Daoy (cell line): ENCODE data around the gene SIRT4. TPM values are rescaled to one million over a fixed set of nuclear protein-coding genes. Genes with fewer than 3 reads are reported as not detected.

Experiments
- total RNA-seq: library from RNA; depleted of rRNA; stranded (reverse); fragments of >200 nt; shearing (Covaris generic); gene quantifications from 2 replicates; pipeline ENCODE4 v1.2.3, GENCODE V29; 2014; rRNA removed

The SIRT4 gene
- total RNA-seq, 1 experiment from 2014 or later: 1.8 TPM

Other genes with a start within 250 kb of the SIRT4 start
- 23.3 and 31.7 TPM in 2 replicates for gene RAB35, start 185.6 kb upstream of the SIRT4 start, total RNA-seq
- gene GCN1, start 107.6 kb upstream of the SIRT4 start, total RNA-seq: 106 and 117 TPM in 2 replicates
- 3,089 and 3,166 TPM in 2 replicates for gene RPLP0, start 101.2 kb upstream of the SIRT4 start, total RNA-seq
- 57.8 and 61.8 TPM in 2 replicates for gene PXN, start 36.6 kb upstream of the SIRT4 start, total RNA-seq
- under 0.01 TPM in 2 replicates for gene RNU4-2, start 10.4 kb upstream of the SIRT4 start, total RNA-seq
- gene RNU4-1, start 9.1 kb upstream of the SIRT4 start, total RNA-seq: under 0.01 TPM in 2 replicates
- gene PLA2G1B, start 25.5 kb downstream of the SIRT4 start, total RNA-seq: not detected in 2 replicates
- gene MSI1, start 66.8 kb downstream of the SIRT4 start, total RNA-seq: 0.33 and 3.1 TPM in 2 replicates
- gene COX6A1, start 135.8 kb downstream of the SIRT4 start, total RNA-seq: 944 and 961 TPM in 2 replicates
- gene TRIAP1, start 144.1 kb downstream of the SIRT4 start, total RNA-seq: 34.3 and 50.1 TPM in 2 replicates
- 30.8 and 35.4 TPM in 2 replicates for gene GATC, start 144.1 kb downstream of the SIRT4 start, total RNA-seq
- gene SRSF9, start 167.4 kb downstream of the SIRT4 start, total RNA-seq: 267 and 282 TPM in 2 replicates
- gene DYNLL1, start 193.8 kb downstream of the SIRT4 start, total RNA-seq: 483 and 582 TPM in 2 replicates
- 55.1 and 67.4 TPM in 2 replicates for gene COQ5, start 226.8 kb downstream of the SIRT4 start, total RNA-seq
- gene RNF10, start 232.0 kb downstream of the SIRT4 start, total RNA-seq: 74.5 and 92.7 TPM in 2 replicates